HG03354 (cell line): ENCODE data around the gene SDK1.
"Not testable (repeated sequence)": the region's sequence is repeated elsewhere in the genome, so short reads cannot be mapped to it uniquely, and the experiment has no call there.

Experiments
- ATAC-seq: cut with Tn5 transposase; IDR thresholded peaks from one replicate; pipeline ENCODE4 v1.9.1; 2021; ENCODE audit warnings: mild to moderate bottlenecking; ENCODE audit not compliant: unreplicated experiment, poor library complexity, severe bottlenecking

The SDK1 gene

GRCh38 chr7:3691478-3692158 lies 390.6 kb downstream of the SDK1 start:
- no peak for ATAC-seq

DNA sequence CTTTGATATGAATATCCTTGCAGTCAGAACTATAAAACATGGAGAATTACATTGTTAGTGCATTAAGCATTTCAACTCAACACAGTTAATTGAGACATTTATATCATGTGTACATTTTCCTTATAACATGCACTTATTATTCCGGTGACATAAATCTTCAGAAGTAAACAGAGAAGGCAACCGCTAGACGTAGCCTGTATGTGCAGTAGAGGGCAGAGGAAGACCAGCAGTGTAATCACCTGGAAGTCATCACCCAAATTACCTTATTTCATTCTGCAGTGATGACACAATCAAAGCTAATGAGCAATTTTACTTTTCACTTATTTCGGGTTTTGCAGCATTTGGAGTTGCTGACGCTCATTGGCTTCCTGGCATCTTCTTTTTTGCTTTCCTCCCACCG lies 394.6 kb downstream of the SDK1 start:
- no peak for ATAC-seq

DNA sequence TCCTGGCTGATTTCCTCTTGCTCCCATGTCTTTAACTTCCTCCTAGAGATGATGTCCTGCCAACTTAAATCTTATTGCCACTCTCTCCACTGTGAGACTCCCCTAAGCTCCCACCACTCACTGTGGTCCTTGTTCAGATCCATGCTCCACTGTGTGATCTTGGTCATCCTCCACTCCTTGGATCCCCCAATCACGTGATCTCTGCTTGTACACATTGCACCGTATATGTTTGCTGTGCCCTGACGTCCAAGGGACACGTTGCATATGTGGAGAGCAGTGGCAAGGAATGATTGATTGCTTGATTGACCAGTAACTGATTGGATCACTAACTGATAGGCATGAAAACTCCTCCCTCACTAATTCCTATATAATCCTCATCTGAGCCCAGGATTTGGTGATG lies 395.1 kb downstream of the SDK1 start:
- ATAC-seq, result no peak

- ATAC-seq, result no peak
Observed at GRCh38 chr7:3697472-3697871, 396.4 kb downstream of the SDK1 start.

DNA sequence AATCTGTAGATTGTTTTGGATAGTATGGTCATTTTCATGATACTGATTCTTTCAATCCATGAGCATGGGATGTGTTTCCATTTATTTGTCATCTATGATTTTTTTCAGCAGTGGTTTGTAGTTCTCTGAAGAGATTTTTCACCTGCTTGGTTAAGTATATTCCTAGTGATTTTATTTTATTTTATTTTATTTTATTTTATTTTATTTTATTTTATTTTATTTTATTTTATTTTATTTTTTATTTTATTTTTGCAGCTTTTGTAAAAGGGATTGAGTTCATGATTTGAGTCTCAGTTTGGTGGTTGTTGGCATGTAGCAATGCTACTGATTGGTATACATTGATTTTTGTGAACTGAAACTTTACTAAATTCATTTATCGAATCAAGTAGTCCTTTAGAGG lies 404.2 kb downstream of the SDK1 start:
- ATAC-seq, result no peak

GRCh38 chr7:3706091-3706490 lies 405.0 kb downstream of the SDK1 start:
- ATAC-seq, result not testable (repeated sequence)

GRCh38 chr7:3710122-3710521 lies 409.1 kb downstream of the SDK1 start:
- no peak for ATAC-seq

DNA sequence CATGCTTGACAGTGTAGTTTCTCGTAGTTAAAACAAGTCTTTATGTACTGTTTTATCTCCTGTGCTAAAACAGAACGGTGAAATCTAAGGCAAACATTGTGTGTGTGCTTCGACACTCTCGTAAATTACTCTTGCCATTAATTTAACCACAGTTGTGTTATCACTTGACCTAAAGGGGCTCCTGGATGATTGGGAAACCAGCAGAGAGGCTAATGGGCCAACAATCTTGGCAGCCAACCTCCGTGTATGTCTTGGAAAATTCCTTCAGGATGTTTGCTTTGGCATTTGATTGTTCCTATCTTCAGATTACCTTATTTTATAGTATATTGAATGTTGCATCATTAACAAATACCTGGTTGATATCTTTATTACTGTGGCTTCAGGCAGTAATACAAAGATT lies 409.5 kb downstream of the SDK1 start:
- no peak for ATAC-seq

- ATAC-seq, result no peak
Observed at GRCh38 chr7:3712841-3713240, 411.8 kb downstream of the SDK1 start.

GRCh38 chr7:3721422-3721821 lies 420.4 kb downstream of the SDK1 start:
- ATAC-seq, result no peak

- ATAC-seq, result no peak
Observed at GRCh38 chr7:3722396-3722922, 421.4 kb downstream of the SDK1 start.

- ATAC-seq, result no peak
Observed at GRCh38 chr7:3725155-3726059, 424.4 kb downstream of the SDK1 start.

DNA sequence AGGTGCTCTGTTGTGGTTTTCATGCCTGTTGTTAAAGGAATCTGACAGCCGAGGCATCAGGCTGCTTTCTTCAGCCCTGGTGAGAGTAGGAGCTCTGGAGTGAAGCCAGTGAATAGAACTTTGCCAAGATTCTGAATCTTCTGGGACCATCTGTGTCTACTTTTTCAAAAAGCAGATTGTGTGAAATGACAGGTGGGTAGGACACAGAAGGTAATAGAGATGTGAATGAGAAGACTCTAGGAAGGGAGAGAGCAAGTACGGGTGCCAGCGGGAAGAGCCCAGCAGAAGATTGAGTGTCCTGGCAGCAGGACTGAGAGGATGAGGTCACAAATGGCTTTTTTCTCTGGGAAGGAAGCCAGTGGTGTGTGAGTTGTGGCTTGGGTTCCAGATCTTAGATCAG lies 429.2 kb downstream of the SDK1 start:
- ATAC-seq, result no peak

- no peak for ATAC-seq
Observed at GRCh38 chr7:3732395-3733005, 431.4 kb downstream of the SDK1 start.

DNA sequence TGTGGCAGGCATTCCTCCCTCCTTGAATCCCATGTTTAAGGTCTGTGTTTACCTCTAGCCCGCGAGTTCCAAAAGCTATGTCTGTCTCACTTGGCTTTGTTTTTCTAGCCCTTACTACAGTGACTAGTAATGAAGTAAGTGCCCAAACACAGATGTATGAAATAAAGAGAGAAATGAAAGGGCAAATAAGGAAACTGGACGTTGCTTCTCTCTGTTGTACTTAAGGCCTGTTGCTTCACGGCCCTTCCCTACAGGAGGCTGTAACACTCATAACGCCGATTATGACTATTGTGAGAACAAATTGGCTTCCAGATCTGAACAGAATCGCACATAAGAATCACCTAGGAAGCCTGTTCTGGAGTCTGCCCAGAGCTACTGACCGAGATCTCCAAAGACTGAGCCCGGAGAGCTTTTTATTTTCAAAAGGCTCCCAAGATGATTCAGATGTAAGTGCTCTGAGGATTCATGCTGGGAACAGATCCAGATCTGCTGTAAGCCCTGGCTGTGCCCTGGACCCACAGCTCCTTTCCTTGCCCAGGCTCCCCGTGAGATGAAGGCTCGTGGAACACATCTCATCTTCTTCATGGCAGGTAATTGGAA lies 432.6 kb downstream of the SDK1 start:
- ATAC-seq, result no peak

DNA sequence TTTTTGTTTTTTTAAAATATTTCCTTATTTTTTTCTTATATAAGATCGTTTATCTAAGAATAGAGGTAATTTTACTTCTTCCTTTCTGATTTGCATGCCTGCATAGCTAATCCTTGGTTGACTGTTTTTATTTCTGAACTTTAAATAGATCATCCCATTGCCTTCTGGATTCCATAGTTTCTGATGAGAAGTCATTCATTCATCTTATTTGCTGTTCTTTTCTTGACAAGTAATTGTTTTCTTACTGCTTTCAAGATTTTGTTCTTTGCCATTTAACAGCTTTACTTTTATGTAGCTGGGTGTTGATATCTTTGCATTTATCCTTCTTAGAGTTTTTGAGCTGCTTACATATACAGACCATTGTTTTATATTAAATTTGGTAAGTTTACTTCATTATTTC lies 437.9 kb downstream of the SDK1 start:
- no peak for ATAC-seq

- ATAC-seq, result no peak
Observed at GRCh38 chr7:3739983-3740382, 438.9 kb downstream of the SDK1 start.

DNA sequence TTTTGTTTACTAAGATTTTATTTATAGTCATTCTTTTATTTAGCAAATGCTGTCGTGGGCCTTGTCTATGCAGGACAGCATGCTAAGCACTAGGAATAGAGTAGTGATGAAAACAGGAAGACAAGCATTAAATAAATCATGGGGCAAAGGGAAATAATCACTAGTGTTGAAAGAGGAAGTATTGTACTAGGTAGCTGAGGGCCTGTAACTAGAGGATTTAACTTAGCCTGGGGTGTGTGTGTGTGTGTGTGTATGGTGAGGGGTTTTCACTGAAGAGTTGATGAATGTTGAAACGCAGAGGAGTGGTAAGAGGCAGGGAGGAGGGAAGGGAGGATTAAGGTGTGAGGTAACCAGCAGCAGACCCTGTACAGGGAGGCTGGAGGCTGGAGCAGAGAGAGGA lies 446.4 kb downstream of the SDK1 start:
- no peak for ATAC-seq

DNA sequence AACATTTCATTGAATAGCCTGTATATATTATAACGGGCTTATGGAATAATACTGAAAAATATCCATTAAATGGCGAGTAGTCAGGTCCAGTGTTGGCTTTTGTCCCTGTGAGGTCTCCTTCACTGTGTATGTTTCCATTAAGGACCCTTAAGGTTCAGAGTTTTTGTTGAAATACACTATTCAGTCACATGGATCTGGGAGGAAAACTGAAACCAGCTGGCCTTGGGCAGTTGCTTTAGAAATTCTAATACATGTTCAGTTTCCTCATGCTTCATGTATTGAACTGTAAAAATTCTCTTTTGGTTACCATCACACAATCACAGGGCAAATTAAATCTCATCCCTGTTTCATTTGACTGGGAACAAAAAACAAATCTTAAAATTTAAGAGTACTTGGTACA lies 447.3 kb downstream of the SDK1 start:
- no peak for ATAC-seq

GRCh38 chr7:3753868-3754267 lies 452.8 kb downstream of the SDK1 start:
- no peak for ATAC-seq
